ENCODE results near the gene CCDC12.

The CCDC12 gene

DNA sequence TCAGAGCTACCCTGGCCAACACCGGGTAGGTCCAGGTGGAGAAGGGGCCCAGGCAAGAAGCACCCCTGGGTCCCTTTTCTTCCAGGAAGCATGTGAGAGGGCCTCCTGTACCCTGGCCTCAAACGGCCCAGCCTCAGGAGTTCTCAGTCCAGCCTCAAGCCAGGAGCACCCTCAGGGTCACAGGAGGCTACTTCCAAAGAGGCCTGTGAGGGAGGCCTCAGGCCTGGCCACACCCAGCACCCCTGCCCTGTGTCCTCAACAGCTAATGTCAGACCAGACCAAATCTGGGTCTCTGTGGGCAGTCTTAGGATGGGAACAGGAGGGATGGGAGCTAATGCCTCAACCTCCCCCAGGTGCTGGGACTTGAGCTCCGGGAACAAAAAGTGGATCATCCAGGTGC is 75.5 kb downstream of the CCDC12 start:
- H3K9me3 ChIP-seq: no peaks in the 10 kb centered on the region
- H3K4me3 ChIP-seq (ENCODE audit: low read depth in 1 of 2, low read length in 1 of 2): no peak overlapping the region
- H3K27ac ChIP-seq: no peak overlapping the region
- peaks cover 10 to 13% of the 10 kb centered on the region in 2 experiments for H3K4me1 ChIP-seq (ENCODE audit: control insufficient read depth in 1 of 2, insufficient read depth in 1 of 2, low read depth in 1 of 2, low read length in 1 of 2)
- H3K27me3 ChIP-seq: peaks cover 46% of the 10 kb centered on the region
- H3K36me3 ChIP-seq: no peaks in the 10 kb centered on the region
- TF ChIP-seq, protein P1, sequence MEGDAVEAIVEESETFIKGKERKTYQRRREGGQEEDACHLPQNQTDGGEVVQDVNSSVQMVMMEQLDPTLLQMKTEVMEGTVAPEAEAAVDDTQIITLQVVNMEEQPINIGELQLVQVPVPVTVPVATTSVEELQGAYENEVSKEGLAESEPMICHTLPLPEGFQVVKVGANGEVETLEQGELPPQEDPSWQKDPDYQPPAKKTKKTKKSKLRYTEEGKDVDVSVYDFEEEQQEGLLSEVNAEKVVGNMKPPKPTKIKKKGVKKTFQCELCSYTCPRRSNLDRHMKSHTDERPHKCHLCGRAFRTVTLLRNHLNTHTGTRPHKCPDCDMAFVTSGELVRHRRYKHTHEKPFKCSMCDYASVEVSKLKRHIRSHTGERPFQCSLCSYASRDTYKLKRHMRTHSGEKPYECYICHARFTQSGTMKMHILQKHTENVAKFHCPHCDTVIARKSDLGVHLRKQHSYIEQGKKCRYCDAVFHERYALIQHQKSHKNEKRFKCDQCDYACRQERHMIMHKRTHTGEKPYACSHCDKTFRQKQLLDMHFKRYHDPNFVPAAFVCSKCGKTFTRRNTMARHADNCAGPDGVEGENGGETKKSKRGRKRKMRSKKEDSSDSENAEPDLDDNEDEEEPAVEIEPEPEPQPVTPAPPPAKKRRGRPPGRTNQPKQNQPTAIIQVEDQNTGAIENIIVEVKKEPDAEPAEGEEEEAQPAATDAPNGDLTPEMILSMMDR (IDR thresholded peaks at IDR 0.05): no peak

DNA sequence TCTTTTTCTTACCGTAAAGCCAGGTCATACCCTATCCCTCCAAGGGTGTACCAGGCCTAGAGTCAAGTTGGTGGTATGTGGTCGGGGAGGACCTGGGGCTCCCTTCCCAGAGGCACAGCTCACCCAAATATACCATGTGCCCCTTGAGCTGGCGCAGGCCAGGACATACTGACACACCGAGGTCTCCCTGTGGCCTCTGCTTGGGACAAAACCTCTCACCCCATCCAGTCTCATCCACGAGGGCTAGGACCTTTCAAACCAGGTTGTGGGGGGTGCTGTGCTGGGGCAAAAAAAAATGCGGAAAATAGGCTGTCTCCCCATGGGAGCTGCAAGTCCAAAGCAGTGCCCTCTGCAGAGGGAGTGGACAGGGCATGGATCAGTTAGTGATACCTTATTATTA is 76.2 kb downstream of the CCDC12 start:
- TF ChIP-seq, protein P1 (IDR thresholded peaks at IDR 0.05): no peak
- Histone ChIP-seq H3K4me1 (ENCODE audit: control insufficient read depth in 1 of 2, insufficient read depth in 1 of 2, low read depth in 1 of 2, low read length in 1 of 2) (peaks cover 10 to 13% of the 10 kb centered on the region in 2 experiments), H3K27ac (no peak overlapping the region), H3K9me3 (no peaks in the 10 kb centered on the region), H3K27me3 (peaks cover 53% of the 10 kb centered on the region), H3K36me3 (no peaks in the 10 kb centered on the region), H3K4me3 (ENCODE audit: low read depth in 1 of 2, low read length in 1 of 2) (no peak overlapping the region)

DNA sequence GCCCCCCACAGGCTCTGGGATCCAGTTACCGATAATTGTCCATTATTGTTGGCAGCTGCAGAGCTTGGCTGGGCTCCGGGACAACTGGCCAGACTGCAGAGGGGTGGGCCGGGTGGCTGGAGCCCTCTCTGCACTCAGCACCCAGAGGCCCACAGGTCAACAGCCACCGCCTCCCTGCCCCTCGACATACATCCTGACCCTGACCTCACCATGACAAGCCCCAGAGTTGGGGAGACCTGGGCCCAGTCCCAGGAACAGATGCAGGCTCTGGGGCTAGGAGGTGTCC is 76.6 kb downstream of the CCDC12 start:
- peaks cover 54% of the 10 kb centered on the region for H3K27me3 ChIP-seq

DNA sequence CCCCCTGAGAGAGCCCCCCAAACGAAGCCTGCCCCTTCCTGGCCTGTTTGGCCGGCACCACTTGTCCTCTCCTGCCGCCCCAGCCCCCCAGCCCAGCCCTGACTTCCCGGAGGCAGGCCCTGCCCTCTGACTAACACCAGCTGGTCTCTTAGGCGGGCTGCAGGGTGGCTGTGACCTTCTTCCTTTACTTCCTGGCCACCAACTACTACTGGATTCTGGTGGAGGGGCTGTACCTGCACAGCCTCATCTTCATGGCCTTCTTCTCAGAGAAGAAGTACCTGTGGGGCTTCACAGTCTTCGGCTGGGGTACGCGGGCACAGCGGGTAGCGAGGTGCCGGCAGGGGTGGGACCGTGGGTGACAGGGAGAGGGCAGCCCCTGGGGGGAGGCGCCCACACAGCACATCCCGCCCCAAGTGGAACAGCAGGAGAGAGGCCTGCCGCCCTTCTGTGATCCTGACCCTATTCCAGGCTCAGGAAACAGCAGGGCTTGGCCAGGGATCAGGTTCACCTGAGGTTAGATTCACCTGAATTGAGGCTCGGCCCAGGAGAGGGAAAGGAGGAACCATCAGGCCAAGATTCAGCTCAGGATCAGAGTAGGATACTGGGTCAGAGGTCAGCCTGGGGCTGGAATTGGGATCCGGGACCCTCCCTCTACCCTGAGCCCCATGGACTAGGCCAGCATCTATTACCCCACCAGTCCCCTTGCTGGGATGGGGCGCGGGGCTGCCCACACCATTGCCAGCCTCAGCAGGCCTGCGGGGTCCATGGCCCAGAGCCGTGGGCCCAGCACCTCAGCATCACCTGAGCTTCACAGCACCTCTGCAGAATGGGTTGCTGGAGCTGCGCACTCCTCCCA is 77.2 kb downstream of the CCDC12 start:
- TF ChIP-seq, protein P1 (IDR thresholded peaks at IDR 0.05): no peak
- H3K27ac ChIP-seq: no peak overlapping the region
- H3K9me3 ChIP-seq: no peaks in the 10 kb centered on the region

More for the DNA sequence above, 76.6 kb downstream of the CCDC12 start:
- H3K9me3 ChIP-seq: no peaks in the 10 kb centered on the region
- H3K36me3 ChIP-seq: no peaks in the 10 kb centered on the region
- H3K4me1 ChIP-seq (ENCODE audit: control insufficient read depth in 1 of 2, insufficient read depth in 1 of 2, low read depth in 1 of 2, low read length in 1 of 2): peaks cover 10 to 13% of the 10 kb centered on the region in 2 experiments
- H3K4me3 ChIP-seq (ENCODE audit: low read depth in 1 of 2, low read length in 1 of 2): no peak overlapping the region
- no peak overlapping the region for H3K27ac ChIP-seq
- TF ChIP-seq, protein P1 (IDR thresholded peaks at IDR 0.05): no peak

DNA sequence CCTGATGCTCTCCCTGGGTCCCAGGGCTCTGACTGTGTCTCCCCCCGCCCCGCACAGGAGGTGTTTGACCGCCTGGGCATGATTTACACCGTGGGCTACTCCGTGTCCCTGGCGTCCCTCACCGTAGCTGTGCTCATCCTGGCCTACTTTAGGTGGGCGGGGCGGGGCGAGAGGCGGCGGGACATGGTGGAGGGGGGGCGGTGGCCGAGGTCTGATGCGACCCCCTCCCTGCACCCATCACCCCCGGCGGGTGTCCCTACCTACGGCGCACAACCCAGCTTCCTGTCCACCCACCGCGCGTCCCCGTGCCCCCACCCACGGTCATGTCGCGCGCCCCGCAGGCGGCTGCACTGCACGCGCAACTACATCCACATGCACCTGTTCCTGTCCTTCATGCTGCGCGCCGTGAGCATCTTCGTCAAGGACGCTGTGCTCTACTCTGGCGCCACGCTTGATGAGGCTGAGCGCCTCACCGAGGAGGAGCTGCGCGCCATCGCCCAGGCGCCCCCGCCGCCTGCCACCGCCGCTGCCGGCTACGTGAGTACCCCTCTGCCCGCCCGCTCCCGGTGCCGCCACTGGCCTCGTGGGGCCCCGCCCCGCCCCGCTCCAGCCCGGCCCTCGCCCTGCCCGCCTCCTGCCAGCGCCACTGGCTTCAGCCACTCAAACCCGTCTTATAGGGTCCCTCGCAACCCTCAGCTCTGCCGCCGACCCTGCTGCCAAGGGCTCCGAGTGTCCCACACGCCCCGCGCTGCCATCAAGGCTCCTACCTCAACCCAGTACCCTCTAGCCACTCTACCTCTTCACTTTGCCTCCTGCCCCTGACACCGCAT is 78.0 kb downstream of the CCDC12 start:
- Histone ChIP-seq H3K27me3 (peaks cover 66% of the 10 kb centered on the region), H3K4me1 (ENCODE audit: control insufficient read depth in 1 of 2, insufficient read depth in 1 of 2, low read depth in 1 of 2, low read length in 1 of 2) (peaks cover 6 to 13% of the 10 kb centered on the region in 2 experiments), H3K4me3 (ENCODE audit: low read depth in 1 of 2, low read length in 1 of 2) (no peak overlapping the region), H3K27ac (no peak overlapping the region), H3K9me3 (no peaks in the 10 kb centered on the region), H3K36me3 (no peaks in the 10 kb centered on the region)
- TF ChIP-seq, protein P1 (IDR thresholded peaks at IDR 0.05): no peak

More for the DNA sequence above, 77.2 kb downstream of the CCDC12 start:
- no peak overlapping the region for H3K4me3 ChIP-seq (ENCODE audit: low read depth in 1 of 2, low read length in 1 of 2)
- no peaks in the 10 kb centered on the region for H3K36me3 ChIP-seq
- H3K27me3 ChIP-seq: peaks cover 57% of the 10 kb centered on the region
- peaks cover 10 to 13% of the 10 kb centered on the region in 2 experiments for H3K4me1 ChIP-seq (ENCODE audit: control insufficient read depth in 1 of 2, insufficient read depth in 1 of 2, low read depth in 1 of 2, low read length in 1 of 2)
